Measurements from ENCODE around the gene EIF1.

Gene EIF1

DNA sequence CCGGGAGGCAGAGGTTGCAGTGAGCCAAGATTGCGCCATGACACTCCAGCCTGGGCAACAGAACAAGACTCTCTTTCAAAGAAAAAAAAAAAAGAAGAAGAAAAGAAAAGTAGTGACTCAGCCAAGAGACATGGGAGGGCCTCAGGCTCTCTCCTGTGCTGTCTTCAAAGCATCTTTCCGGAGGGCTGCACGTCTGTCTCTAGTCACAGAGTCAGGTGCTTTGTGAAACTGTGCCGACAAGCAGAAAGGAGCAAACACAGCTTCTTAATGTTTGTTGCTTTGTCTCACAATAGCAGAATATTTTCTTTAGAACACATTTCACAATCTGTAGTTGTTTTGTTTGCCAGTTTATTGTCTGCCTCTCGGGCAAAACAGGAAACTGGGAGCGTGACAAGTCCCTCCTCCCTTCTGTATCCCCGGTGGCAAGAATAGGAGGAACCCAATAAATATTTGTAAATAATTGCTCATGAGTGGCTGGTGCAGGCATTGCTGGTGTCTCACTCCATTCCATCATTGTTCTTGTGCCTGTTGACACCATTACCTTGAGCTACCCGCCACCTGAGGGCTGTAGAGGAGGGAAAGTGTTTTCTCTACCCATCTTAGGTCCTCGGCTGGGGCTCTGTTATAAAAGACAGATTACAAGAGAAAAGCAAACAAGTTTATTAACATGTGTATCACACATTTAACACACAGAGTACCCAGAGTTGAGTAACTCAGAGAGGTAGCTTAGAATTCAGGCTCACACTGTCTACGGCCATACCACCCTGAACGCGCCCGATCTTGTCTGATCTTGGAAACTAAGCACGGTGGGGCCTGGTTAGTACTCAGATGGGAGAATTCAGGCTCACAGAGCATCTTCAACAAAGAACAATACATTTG lies 29.0 kb downstream of the EIF1 start:
- no peak overlapping the region for H3K9ac ChIP-seq (ENCODE audit: low read depth, low read length)
- H3K27me3 ChIP-seq (ENCODE audit: control insufficient read depth, insufficient read depth, low read length): peaks cover 6% of the 10 kb centered on the region; the same call in 1 of the 2 replicates
- H3K4me3 ChIP-seq (ENCODE audit: low read depth, low read length): no peak overlapping the region
- H3K4me1 ChIP-seq (ENCODE audit: control insufficient read depth, insufficient read depth, low read length): no peaks in the 10 kb centered on the region
- no peaks in the 10 kb centered on the region for H3K36me3 ChIP-seq (ENCODE audit: control insufficient read depth, insufficient read depth, low read length)
- H3K9me3 ChIP-seq (ENCODE audit: control insufficient read depth, insufficient read depth, low read length): no peaks in the 10 kb centered on the region
- H3K27ac ChIP-seq (ENCODE audit: low read depth, low read length): no peak overlapping the region

GRCh38 chr17:41718287-41718645 lies 29.6 kb downstream of the EIF1 start:
- Histone ChIP-seq H3K27ac (ENCODE audit: low read depth, low read length) (no peak overlapping the region), H3K36me3 (ENCODE audit: control insufficient read depth, insufficient read depth, low read length) (no peaks in the 10 kb centered on the region), H3K9ac (ENCODE audit: low read depth, low read length) (no peak overlapping the region), H3K4me1 (ENCODE audit: control insufficient read depth, insufficient read depth, low read length) (no peaks in the 10 kb centered on the region), H3K4me3 (ENCODE audit: low read depth, low read length) (no peak overlapping the region), H3K27me3 (ENCODE audit: control insufficient read depth, insufficient read depth, low read length) (peaks cover 5% of the 10 kb centered on the region; the same call in 1 of the 2 replicates), H3K9me3 (ENCODE audit: control insufficient read depth, insufficient read depth, low read length) (no peaks in the 10 kb centered on the region)

DNA sequence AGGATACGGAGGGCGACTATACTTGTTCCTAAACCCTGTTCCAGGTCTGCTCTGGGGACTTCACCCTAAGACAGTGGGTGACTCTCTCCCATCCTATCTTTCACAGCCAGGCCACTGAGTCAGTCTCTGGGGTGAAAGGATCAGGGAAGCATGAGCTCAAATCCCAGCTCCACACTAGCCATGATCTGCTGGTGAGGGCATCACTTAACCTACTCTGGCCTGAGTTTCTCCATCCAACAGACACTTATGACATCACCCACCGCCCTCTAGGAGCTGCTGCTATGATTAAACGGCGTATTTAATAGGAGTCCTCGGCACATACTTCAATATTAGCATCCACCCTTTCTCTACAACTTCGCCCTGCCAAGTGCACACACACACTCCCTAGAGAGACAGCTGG lies 33.5 kb downstream of the EIF1 start:
- Histone ChIP-seq H3K9me3 (ENCODE audit: control insufficient read depth, insufficient read depth, low read length) (no peaks in the 10 kb centered on the region), H3K9ac (ENCODE audit: low read depth, low read length) (no peak overlapping the region), H3K27me3 (ENCODE audit: control insufficient read depth, insufficient read depth, low read length) (no peaks in the 10 kb centered on the region), H3K36me3 (ENCODE audit: control insufficient read depth, insufficient read depth, low read length) (no peaks in the 10 kb centered on the region), H3K27ac (ENCODE audit: low read depth, low read length) (no peak overlapping the region), H3K4me3 (ENCODE audit: low read depth, low read length) (no peak overlapping the region), H3K4me1 (ENCODE audit: control insufficient read depth, insufficient read depth, low read length) (no peaks in the 10 kb centered on the region)

GRCh38 chr17:41723801-41724475 lies 35.3 kb downstream of the EIF1 start:
- Histone ChIP-seq H3K27ac (ENCODE audit: low read depth, low read length) (no peak overlapping the region), H3K27me3 (ENCODE audit: control insufficient read depth, insufficient read depth, low read length) (no peaks in the 10 kb centered on the region), H3K4me1 (ENCODE audit: control insufficient read depth, insufficient read depth, low read length) (no peaks in the 10 kb centered on the region), H3K4me3 (ENCODE audit: low read depth, low read length) (no peak overlapping the region), H3K9ac (ENCODE audit: low read depth, low read length) (no peak overlapping the region), H3K9me3 (ENCODE audit: control insufficient read depth, insufficient read depth, low read length) (no peaks in the 10 kb centered on the region), H3K36me3 (ENCODE audit: control insufficient read depth, insufficient read depth, low read length) (no peaks in the 10 kb centered on the region)

DNA sequence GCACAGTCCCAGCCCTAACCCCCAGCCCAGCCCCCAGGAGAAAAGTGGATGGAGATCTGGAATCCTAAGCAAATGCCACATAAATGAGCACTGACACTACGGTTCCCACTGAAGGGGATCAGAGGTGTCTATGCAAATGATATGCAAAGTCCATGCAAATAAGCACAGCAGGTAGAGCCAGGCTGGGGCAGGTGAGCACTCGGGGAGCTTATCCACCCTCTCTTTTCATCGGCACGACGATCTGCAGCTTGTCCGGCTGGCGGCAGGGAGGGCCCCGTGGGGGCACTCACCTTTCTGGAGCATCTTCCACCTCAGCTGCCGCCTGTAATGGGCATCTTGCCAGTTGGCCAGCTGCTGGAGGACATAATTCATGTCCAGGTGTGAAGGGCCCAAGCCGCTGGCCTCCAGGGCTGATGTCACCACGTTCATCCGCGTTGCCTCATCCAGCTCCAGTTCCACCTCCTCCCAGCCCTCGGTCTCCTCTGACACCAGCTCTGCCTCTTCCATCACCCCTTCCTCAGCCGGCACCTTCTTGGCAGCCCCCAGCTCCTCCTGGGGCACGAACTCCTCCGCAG lies 35.9 kb downstream of the EIF1 start:
- no peak overlapping the region for H3K27ac ChIP-seq (ENCODE audit: low read depth, low read length)
- H3K36me3 ChIP-seq (ENCODE audit: control insufficient read depth, insufficient read depth, low read length): no peaks in the 10 kb centered on the region
- H3K4me3 ChIP-seq (ENCODE audit: low read depth, low read length): no peak overlapping the region
- no peaks in the 10 kb centered on the region for H3K27me3 ChIP-seq (ENCODE audit: control insufficient read depth, insufficient read depth, low read length)
- H3K9ac ChIP-seq (ENCODE audit: low read depth, low read length): no peak overlapping the region
- no peaks in the 10 kb centered on the region for H3K9me3 ChIP-seq (ENCODE audit: control insufficient read depth, insufficient read depth, low read length)
- H3K4me1 ChIP-seq (ENCODE audit: control insufficient read depth, insufficient read depth, low read length): no peaks in the 10 kb centered on the region

DNA sequence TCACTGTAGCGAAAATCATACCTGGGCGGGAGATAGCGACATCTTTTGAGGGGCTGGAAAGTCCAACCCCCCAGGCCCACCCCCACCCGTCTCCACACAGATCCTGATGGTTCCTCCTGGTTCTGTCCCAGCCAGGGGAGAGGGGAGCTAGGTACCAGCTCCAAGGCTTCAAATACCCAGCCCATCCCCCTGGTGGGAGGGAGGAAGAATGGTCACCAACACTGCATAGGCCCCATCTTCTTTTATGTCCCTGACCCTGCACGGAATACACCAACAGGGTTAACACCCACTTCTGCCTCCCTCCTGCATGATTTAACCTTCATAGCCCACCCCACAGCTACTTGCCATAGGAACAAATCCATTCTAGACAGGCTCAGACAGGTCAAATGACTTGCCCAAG lies 36.4 kb downstream of the EIF1 start:
- Histone ChIP-seq H3K4me3 (ENCODE audit: low read depth, low read length) (no peak overlapping the region), H3K4me1 (ENCODE audit: control insufficient read depth, insufficient read depth, low read length) (no peaks in the 10 kb centered on the region), H3K36me3 (ENCODE audit: control insufficient read depth, insufficient read depth, low read length) (no peaks in the 10 kb centered on the region), H3K9ac (ENCODE audit: low read depth, low read length) (no peak overlapping the region), H3K27ac (ENCODE audit: low read depth, low read length) (no peak overlapping the region), H3K9me3 (ENCODE audit: control insufficient read depth, insufficient read depth, low read length) (no peaks in the 10 kb centered on the region), H3K27me3 (ENCODE audit: control insufficient read depth, insufficient read depth, low read length) (no peaks in the 10 kb centered on the region)

DNA sequence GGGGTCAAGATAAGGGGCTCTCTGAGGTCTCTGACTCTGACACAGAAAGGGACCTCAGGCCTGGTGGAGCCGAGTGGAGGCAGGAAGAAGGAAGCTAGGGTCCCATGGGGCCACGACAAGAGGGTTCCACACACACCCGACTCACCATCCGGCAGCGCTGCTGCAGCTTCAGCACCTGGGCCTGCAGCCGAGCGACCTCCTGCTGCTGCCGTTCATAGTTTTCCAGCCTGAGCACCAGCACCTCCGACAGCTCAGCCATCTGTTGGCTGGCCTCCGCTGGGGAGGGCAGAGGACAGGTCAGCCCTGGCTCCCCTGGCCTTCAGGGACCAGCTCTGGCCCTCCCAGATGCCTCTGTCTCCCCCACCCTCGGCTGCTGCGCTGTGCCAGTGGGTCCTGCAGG lies 39.4 kb downstream of the EIF1 start:
- no peak overlapping the region for H3K4me3 ChIP-seq (ENCODE audit: low read depth, low read length)
- H3K4me1 ChIP-seq (ENCODE audit: control insufficient read depth, insufficient read depth, low read length): no peaks in the 10 kb centered on the region
- H3K27ac ChIP-seq (ENCODE audit: low read depth, low read length): no peak overlapping the region
- H3K9ac ChIP-seq (ENCODE audit: low read depth, low read length): no peak overlapping the region
- no peaks in the 10 kb centered on the region for H3K9me3 ChIP-seq (ENCODE audit: control insufficient read depth, insufficient read depth, low read length)
- no peaks in the 10 kb centered on the region for H3K36me3 ChIP-seq (ENCODE audit: control insufficient read depth, insufficient read depth, low read length)
- H3K27me3 ChIP-seq (ENCODE audit: control insufficient read depth, insufficient read depth, low read length): peaks cover 26% of the 10 kb centered on the region

DNA sequence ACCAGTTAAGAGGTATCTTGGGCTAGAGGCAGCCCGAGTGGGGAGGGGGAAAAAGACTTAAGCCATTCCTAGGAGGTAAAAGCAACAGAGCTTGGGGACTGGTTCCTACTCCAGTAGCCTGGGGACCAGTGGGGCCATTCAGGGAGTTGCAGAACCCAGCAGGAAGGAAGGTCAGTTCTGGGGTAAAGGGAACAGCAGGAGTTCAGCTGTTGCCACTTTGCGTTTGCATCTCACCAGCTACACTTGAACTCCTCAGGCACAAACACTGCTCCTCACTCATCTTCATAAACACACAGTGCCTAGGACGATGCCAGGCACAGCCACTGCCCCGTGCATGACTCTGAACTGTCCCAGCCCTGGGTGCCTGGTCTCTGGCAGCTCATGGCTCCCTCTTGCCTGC lies 41.8 kb downstream of the EIF1 start:
- no peak overlapping the region for H3K9ac ChIP-seq (ENCODE audit: low read depth, low read length)
- H3K27me3 ChIP-seq (ENCODE audit: control insufficient read depth, insufficient read depth, low read length): peaks cover 50% of the 10 kb centered on the region
- H3K36me3 ChIP-seq (ENCODE audit: control insufficient read depth, insufficient read depth, low read length): no peaks in the 10 kb centered on the region
- no peak overlapping the region for H3K27ac ChIP-seq (ENCODE audit: low read depth, low read length)
- no peaks in the 10 kb centered on the region for H3K9me3 ChIP-seq (ENCODE audit: control insufficient read depth, insufficient read depth, low read length)
- no peak overlapping the region for H3K4me3 ChIP-seq (ENCODE audit: low read depth, low read length)
- no peaks in the 10 kb centered on the region for H3K4me1 ChIP-seq (ENCODE audit: control insufficient read depth, insufficient read depth, low read length)

- no peaks in the 10 kb centered on the region for H3K36me3 ChIP-seq (ENCODE audit: control insufficient read depth, insufficient read depth, low read length)
- no peak overlapping the region for H3K27ac ChIP-seq (ENCODE audit: low read depth, low read length)
- no peaks in the 10 kb centered on the region for H3K9me3 ChIP-seq (ENCODE audit: control insufficient read depth, insufficient read depth, low read length)
- H3K4me1 ChIP-seq (ENCODE audit: control insufficient read depth, insufficient read depth, low read length): no peaks in the 10 kb centered on the region
- H3K9ac ChIP-seq (ENCODE audit: low read depth, low read length): no peak overlapping the region
- H3K27me3 ChIP-seq (ENCODE audit: control insufficient read depth, insufficient read depth, low read length): peaks cover 63% of the 10 kb centered on the region
- H3K4me3 ChIP-seq (ENCODE audit: low read depth, low read length): no peak overlapping the region
These were observed 43.2 kb downstream of the EIF1 start for GRCh38 chr17:41731836-41732235.

DNA sequence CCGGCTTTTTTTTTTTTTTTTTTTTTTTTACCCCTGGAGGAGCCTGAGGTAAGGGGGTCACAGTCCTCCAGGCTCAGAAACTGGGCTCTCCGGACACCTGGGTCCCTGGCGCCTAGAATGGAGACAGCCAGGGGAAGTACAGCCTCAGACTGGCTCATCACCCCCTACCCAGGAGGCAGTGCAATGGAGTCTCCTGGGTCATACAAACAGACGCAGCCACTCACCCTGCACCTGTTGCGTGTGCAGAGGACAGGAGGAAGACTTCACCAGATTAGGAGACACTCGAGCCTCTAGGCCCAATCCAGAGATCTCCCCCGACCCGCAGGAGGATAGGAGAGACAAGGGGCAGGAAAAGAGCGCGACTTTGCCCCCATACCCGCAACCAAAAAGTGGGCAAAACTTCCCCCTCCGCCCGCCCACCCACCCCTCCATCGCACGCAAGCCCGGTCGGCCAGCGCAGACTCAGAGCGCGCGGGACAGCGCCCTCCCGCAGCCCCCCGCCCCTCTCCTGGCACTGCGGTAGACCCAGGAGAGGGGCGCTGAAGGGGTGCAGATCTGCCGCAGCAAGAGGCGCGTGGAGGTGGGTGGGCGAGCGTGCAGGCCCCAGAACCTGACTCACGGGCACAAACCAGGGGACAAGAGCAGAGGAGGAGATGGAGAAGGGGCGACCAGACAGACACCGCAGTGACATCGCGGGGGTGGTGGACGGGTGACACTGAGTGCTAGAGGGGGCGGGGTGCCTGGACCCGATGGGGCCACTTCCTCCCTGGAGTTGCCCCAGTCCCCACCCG lies 44.9 kb downstream of the EIF1 start:
- peaks cover 73% of the 10 kb centered on the region for H3K27me3 ChIP-seq (ENCODE audit: control insufficient read depth, insufficient read depth, low read length)
- no peak overlapping the region for H3K9ac ChIP-seq (ENCODE audit: low read depth, low read length)
- H3K4me1 ChIP-seq (ENCODE audit: control insufficient read depth, insufficient read depth, low read length): peaks cover 4% of the 10 kb centered on the region
- no peak overlapping the region for H3K27ac ChIP-seq (ENCODE audit: low read depth, low read length)
- H3K36me3 ChIP-seq (ENCODE audit: control insufficient read depth, insufficient read depth, low read length): no peaks in the 10 kb centered on the region
- H3K9me3 ChIP-seq (ENCODE audit: control insufficient read depth, insufficient read depth, low read length): no peaks in the 10 kb centered on the region
- peak overlapping the region; percentile 81 for H3K4me3 ChIP-seq (ENCODE audit: low read depth, low read length)

Measured in HUES48 (cell line).